Measurements from ENCODE around the gene PYGB. TPM values are rescaled to one million over a fixed set of nuclear protein-coding genes. Genes with fewer than 3 reads are reported as not detected.

PYGB gene
- 629 and 663 TPM in 2 replicates for total RNA-seq (2014; rRNA removed; shearing (Covaris generic))

DNA sequence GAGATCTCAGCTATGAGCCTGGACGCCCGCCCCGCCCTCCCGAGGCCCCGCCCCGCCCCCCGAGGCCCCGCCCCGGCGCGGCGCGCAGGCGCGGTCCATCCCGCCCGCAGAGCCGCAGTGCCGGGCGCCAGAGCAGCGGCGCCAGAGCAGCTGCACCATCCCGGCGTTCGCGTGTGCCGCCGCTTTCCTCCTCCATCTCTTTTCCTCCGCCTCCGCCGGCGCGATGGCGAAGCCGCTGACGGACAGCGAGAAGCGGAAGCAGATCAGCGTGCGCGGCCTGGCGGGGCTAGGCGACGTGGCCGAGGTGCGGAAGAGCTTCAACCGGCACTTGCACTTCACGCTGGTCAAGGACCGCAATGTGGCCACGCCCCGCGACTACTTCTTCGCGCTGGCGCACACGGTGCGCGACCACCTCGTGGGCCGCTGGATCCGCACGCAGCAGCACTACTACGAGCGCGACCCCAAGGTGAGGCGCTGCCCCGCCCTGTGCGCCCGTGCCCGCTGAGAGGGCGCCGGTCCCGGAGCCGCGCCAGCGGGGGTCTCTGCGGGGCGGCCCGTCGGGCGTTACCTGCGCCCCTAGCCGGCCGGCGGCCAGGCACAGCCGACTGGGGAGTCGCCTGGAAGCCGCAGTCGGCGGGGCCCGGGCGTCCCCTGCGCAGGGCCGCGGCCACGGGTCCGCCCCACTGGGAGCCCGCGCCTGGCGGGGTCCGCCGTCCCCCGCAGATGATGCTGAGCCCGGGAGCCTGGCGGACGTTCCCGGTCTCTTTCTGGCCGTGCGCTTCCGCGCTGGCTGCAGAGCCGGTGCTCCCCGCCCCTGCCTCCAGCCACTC is at the start of gene PYGB:
TSS of gene PYGB (plus strand) at position 130 of the 830 bp plus-strand sequence. CDS start at position 224, 94 bp downstream.
- peak; percentile 75 for DNase-seq (ENCODE audit: low spot score)

- no peak for DNase-seq (ENCODE audit: low spot score)
Measured at GRCh38 chr20:25198663-25199383, 49.1 kb upstream of the PYGB start.

GRCh38 chr20:25199473-25200260 is 48.2 kb upstream of the PYGB start:
- DNase-seq (ENCODE audit: low spot score) = no peak

- DNase-seq (ENCODE audit: low spot score) = no peak
Measured at GRCh38 chr20:25203089-25203488, 44.8 kb upstream of the PYGB start.

DNA sequence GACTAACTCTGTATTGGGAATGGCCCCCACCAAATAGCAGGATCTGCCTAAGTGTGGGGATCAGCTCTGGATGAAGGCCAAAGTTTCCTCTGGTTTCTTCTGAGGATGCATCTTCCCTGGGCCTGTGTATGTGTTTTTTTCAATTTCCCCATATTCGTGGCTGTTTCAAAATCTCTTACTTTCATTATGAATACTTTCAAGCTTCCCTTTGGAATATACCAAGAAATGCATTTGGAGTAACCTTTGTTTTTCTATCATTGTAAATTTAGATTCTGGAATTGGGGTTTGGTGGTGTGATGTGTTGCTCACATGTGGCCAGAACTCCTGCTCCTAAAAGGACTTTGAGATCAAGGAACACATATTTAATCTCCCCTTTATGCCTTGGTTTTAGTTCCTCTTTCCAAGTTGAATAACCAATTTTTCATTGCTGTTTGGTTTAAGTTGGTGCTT is 44.0 kb upstream of the PYGB start:
- DNase-seq (ENCODE audit: low spot score) = no peak

- DNase-seq (ENCODE audit: low spot score) = no peak
Measured at GRCh38 chr20:25204550-25205276, 43.2 kb upstream of the PYGB start.

GRCh38 chr20:25205277-25206062 is 42.4 kb upstream of the PYGB start:
- DNase-seq (ENCODE audit: low spot score) = no peak

GRCh38 chr20:25206063-25206403 is 41.9 kb upstream of the PYGB start:
- no peak for DNase-seq (ENCODE audit: low spot score)

DNA sequence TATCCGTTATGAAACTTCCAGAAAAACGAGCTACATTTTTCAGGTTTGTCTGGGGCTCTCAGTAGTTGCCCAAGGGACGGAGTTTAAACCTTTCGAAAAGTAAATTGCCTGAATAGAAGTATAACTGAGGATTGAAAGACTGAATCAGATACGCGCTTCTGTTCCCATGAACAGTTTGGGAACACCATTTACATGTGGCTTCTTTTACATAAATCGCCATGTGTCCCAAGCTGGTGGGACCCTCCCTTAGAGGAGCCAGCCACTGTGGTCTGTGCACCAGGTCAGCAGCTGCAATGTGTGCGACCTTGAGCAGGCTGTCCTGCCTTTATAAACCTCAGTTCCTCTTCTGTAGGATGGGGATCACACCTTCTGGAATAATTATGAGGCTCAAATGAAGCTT is 41.3 kb upstream of the PYGB start:
- DNase-seq (ENCODE audit: low spot score) = no peak

GRCh38 chr20:25207149-25207959 is 40.5 kb upstream of the PYGB start:
- no peak for DNase-seq (ENCODE audit: low spot score)

DNA sequence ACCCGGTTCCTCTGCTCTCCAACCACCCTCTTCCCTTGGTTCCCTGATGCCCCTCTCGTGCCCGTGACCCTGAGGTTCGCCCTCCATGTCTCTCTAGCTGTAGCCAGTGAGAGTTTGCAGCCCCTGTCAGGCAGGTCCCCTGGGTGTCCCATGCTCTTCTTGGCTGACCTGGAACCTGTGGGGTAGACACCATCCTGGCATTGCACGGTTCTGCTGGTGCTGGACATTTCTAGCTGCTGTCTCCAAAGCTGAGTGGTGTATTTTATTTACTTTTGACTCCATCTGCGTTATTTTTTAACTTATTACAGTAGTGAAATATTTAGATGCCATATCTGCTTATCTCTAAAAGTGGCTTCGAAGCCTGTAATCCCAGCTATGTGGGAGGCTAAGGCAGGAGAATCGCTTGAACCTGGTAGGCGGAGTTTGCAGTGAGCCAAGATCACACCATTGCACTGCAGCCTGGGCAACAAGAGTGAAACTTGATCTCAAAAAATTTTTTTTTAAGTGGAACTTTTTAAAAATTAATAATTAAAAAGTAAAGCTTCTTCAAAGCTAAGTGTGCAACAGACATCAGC is 39.8 kb upstream of the PYGB start:
- no peak for DNase-seq (ENCODE audit: low spot score)

DNA sequence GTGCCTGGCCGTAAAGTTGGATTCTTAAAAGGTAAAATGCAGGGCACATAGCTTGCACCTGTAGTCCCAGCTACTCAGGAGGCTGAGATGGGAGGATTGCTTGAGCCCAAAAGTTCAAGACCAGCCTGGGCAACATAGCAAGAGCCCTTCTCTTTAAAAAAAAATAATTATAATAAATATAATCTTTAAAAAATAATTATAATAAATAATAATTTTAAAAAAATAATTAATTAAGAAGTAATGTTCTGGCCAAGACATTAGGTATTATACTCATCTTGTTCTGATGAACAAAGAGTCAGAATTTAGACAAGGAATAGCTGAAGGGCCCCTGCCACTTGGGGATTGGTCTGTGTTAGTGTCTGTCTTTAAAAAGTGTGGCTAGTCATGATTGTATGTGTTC is 38.5 kb upstream of the PYGB start:
- no peak for DNase-seq (ENCODE audit: low spot score)

DNA sequence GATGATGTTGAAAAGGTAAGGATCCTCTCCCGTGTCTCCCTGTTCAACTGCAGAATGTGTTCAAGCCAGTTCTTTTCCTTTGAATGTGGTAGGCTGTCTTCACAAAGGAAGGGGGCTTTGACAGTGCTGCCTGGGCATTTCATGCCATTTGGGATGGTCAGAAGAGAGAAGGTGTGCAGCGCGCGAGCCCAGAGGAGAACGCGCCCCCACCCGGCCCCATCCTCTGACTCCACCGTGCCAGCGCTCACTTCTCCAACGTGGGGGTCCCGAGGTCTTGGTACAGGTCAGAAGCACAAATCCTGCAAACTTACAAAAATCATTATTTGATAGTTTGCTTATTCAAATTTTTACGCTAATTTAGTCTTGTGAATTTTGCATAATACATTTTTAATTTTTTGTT is 38.0 kb upstream of the PYGB start:
- no peak for DNase-seq (ENCODE audit: low spot score)

GRCh38 chr20:25211273-25211672 is 36.6 kb upstream of the PYGB start:
- DNase-seq (ENCODE audit: low spot score) = no peak

- no peak for DNase-seq (ENCODE audit: low spot score)
Measured at GRCh38 chr20:25212242-25212641, 35.6 kb upstream of the PYGB start.

GRCh38 chr20:25213566-25214425 is 34.1 kb upstream of the PYGB start:
- DNase-seq (ENCODE audit: low spot score) = no peak

DNA sequence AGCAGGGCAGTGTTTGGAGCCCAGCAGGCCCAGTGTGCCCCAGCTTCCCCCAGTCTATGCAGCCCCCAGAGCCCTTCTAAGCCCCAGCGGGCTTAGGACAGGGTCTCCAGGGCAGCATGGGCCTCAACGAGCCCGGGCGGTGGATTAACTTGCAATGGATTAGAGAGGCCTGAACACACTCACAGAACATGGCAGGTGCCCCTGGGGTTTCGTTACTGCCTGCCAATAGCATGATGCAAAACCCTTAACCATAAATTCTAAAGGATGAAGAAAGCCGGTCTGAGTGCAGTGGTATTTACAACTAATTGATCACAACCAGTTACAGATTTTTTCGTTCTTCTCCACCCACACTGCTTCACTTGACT is 33.5 kb upstream of the PYGB start:
- no peak for DNase-seq (ENCODE audit: low spot score)

- no peak for DNase-seq (ENCODE audit: low spot score)
Measured at GRCh38 chr20:25214819-25215218, 33.1 kb upstream of the PYGB start.

DNA sequence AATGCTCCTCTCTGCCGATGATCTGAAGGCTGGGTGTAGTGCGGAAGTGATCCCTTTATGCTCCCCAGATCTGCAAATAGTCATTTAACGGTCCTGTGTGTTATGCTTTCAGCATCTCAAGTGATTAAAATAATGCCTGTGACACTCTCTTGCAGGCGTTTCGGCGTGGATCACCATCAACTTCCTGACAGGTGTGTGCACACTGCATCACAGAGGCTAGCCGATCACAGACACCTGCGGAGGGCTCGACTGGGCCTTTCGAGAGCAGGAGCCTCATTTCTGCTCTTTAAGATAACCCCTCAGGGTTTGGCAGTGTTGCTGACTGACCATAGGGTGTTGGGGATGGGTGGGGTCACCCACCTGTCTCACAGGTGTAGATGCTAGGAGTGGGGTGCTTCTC is 32.4 kb upstream of the PYGB start:
- DNase-seq (ENCODE audit: low spot score) = no peak
